ENCODE measurements around the gene PIGR. TPM values are rescaled to one million over a fixed set of nuclear protein-coding genes. Genes with fewer than 3 reads are reported as not detected.
A peak's percentile ranks its signal among the peaks of the same experiment; 100 is the strongest.

Gene PIGR
- total RNA-seq, 6 donors from 2014 or later, result 396 to 1,034 (median 618) TPM

GRCh38 chr1:206985162-206985749, 39.0 kb upstream of the PIGR start:
- peaks cover 0 to 4% (median 0%) of the 10 kb centered on the region in 4 donors for H3K4me1 ChIP-seq
- H3K4me3 ChIP-seq, result no peak overlapping the region
- no peak overlapping the region for H3K27ac ChIP-seq
- H3K9me3 ChIP-seq, result no peaks in the 10 kb centered on the region
- DNase-seq, result no peak
- TF ChIP-seq EP300 (IDR thresholded peaks at IDR 0.05) (no peak), POLR2A (IDR thresholded peaks at IDR 0.05) (no peak), CTCF (IDR thresholded peaks at IDR 0.05) (no peak), POLR2AphosphoS5 (IDR thresholded peaks at IDR 0.05) (no peak)
- ATAC-seq (ENCODE audit: low FRiP score in 2 of 2), result no peak
- no peaks in the 10 kb centered on the region for H3K27me3 ChIP-seq
- 66 to 72% methylated on average over 10 of the region's 10 CpGs for WGBS, 2 donors
- H3K36me3 ChIP-seq, result no peaks in the 10 kb centered on the region

GRCh38 chr1:206982216-206982615, 36.0 kb upstream of the PIGR start:
- H3K36me3 ChIP-seq, result no peaks in the 10 kb centered on the region
- peaks cover 0 to 11% (median 0%) of the 10 kb centered on the region in 4 donors for H3K4me1 ChIP-seq
- ATAC-seq (ENCODE audit: low FRiP score in 2 of 2), result peak; percentile 81 to 82
- no peak overlapping the region for H3K4me3 ChIP-seq
- H3K9me3 ChIP-seq, result no peaks in the 10 kb centered on the region
- no peak for TF ChIP-seq POLR2AphosphoS5 (IDR thresholded peaks at IDR 0.05)
- peak in 5 of 6 experiments; percentile 51 to 75 (median 55) for TF ChIP-seq CTCF (IDR thresholded peaks at IDR 0.05)
- no peak for TF ChIP-seq EP300 (IDR thresholded peaks at IDR 0.05)
- H3K27me3 ChIP-seq, result no peaks in the 10 kb centered on the region
- WGBS, 2 donors, result 20 to 21% methylated on average over 4 of the region's 4 CpGs
- DNase-seq, result peak in 1 of 2 donors; percentile 59
- H3K27ac ChIP-seq, result no peak overlapping the region

DNA sequence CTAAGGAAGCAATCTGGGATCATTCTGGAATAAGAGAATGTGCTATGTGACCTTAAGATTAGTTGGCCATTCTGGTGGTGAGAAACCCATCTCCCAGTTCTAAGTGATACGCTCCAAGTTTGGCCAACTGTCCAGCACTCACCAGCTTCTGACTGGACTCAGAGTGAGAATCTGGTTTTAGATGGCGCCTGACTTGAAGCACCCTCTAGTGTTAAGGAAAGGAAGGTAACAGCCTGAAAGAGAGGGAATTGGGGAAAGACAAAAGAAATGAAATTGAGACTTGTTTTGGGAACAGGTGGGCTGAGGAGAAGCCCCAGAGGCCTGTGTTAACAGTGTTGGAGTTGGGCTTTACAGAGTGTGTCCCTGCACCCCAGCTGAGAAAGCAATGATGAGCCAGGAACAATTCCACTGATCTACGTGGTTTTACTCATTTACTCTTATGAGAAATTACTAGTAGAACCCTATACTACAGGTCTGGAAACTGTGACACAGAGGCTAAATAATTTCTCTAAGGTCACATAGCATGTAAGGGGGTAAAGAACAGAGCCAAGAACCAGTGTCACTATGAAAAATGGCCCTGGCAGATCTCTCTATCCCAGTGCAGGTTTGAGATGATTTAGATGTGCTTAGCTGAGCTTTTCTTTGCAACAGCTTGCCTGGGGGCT, 33.2 kb upstream of the PIGR start:
- 83% methylated on average over 3 of the region's 3 CpGs for WGBS, 2 donors
- no peak overlapping the region for H3K27ac ChIP-seq
- H3K27me3 ChIP-seq, result no peaks in the 10 kb centered on the region
- H3K9me3 ChIP-seq, result no peaks in the 10 kb centered on the region
- peaks cover 0 to 7% (median 0%) of the 10 kb centered on the region in 4 donors for H3K4me1 ChIP-seq
- ATAC-seq (ENCODE audit: low FRiP score in 2 of 2) (peak in 1 of 2 donors; percentile 49), DNase-seq (peak in 1 of 2 donors; percentile 48)
- H3K4me3 ChIP-seq, result no peak overlapping the region
- TF ChIP-seq POLR2A (IDR thresholded peaks at IDR 0.05) (no peak), CTCF (IDR thresholded peaks at IDR 0.05) (peak in 5 of 6 experiments; percentile 15 to 50 (median 35))
- no peaks in the 10 kb centered on the region for H3K36me3 ChIP-seq

- H3K4me3 ChIP-seq, result no peak overlapping the region
- ATAC-seq (ENCODE audit: low FRiP score in 2 of 2), result peak in 1 of 2 donors; percentile 23
Measured at GRCh38 chr1:206978259-206978658, 32.0 kb upstream of the PIGR start.

More at GRCh38 chr1:206978259-206978658, 32.0 kb upstream of the PIGR start:
- H3K27me3 ChIP-seq, result no peaks in the 10 kb centered on the region
- no peaks in the 10 kb centered on the region for H3K36me3 ChIP-seq
- H3K9me3 ChIP-seq, result no peaks in the 10 kb centered on the region
- peaks cover 0 to 7% (median 0%) of the 10 kb centered on the region in 4 donors for H3K4me1 ChIP-seq
- peak overlapping the region in 1 of 4 donors; percentile 29 for H3K27ac ChIP-seq
- TF ChIP-seq POLR2AphosphoS5 (IDR thresholded peaks at IDR 0.05) (no peak), EP300 (IDR thresholded peaks at IDR 0.05) (no peak), CTCF (IDR thresholded peaks at IDR 0.05) (no peak), POLR2A (IDR thresholded peaks at IDR 0.05) (no peak)
- DNase-seq, result no peak
- 62 to 65% methylated on average over 7 of the region's 7 CpGs for WGBS, 2 donors
